NCI-H345 treated with DMSO at 0.1 percent for 48 hours (cell line): ENCODE results near the gene HMSD.

ENCODE experiments used
- DNase-seq: peaks from one replicate; lab custom pipeline; 2025; ENCODE audit not compliant: unreplicated experiment; lab: John Stamatoyannopoulos, UW

HMSD gene

DNA sequence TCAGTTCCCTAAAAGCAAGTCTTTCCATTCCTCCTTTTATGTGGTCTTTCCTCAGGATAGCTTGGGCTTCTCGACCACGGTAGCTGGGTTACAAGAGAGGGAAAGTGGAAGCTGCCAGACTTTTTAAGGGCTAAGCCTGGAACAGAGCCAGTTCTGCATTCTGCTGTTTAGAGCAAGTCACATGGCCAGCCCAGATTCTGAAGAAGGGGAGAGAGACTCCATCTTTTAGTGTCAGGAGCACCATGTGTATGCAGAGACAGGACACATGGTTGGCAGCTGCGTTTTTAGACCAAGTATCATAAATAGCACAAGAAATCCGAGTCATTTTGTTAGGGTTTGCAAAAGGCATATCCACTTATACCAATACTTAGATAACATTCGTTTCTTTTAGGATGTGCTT, 4.7 kb downstream of the HMSD start:
- DNase-seq = no peak

DNA sequence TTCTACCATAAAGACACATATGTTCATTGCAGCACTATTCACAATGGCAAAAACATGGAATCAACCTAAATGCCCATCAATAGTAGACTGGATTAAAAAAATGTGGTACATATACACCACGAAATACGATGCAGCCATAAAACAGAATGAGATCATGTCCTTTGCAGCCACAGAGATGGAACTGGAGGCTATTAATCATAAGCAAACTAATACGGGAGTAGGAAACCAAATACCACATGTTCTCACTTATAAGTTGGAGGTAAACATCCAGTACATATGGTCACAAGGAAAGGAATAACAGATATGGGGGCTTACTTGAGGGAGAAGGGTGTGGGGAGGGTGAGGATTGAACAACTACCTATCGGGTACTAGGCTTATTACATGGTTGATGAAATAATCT, 7.7 kb downstream of the HMSD start:
- DNase-seq = no peak

DNA sequence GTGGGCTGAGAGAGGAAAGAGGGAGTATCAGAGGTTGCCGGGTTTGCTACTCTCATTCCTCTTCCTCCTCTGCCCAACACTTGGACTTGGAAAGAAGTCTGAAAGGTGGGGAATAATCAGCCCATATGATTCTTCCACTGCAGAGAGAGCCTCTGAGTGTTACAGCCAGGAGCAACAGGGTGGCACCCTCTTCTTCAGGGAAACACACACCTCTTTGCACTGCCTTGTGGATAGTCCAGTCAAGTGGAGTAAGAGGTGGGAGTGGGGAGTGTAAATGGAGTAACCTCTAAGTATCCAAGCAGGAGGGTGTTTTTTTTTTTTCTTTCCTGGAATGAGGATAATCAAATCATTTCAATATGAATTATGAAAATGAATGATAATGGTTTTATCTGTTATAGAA, 11.8 kb downstream of the HMSD start:
- no peak for DNase-seq

DNA sequence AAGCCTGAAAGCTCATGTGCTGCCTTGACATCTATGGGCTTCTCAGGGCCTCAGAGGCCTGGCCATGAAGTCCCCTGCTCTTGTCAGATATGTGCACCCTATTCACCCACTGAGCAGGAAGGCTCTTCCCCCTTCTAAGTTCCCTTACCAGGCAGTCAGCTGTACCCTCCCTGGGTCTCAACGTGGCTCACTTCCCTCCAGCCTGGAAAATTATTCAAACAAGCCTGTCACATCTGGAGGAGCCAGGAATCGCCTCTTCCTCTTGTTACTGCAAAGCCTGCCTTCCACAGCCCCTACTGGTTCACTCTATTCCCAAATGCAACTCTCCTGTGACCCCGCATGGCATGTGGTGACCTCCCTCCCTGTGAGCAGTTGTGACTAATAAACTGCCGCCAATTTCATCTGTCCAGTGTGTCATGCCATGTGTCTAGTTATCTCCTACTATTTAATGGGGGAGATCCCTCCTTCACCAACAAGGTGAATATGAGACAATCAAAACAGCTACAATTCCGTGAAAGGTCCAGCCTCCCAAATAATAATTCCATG, 12.4 kb downstream of the HMSD start:
- no peak for DNase-seq

DNA sequence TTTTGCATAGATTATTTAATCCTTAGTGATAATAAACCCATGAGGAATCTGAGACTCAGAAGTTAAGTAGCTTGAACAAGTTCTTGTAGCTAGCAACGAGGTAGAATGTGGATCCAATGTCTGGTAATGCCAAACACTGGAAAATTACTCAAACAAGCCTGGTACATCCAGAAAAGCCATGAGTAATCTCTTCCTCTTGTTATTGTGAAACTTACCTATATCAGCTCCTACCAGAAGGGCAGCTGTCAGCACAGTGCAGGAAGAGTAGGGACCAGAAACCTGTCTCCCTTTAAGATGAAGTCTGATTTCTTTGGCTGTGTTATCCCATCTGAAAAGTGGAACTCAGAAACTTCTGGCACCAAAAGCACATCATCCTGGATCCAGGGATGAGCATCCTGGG, 13.0 kb downstream of the HMSD start:
- no peak for DNase-seq

DNA sequence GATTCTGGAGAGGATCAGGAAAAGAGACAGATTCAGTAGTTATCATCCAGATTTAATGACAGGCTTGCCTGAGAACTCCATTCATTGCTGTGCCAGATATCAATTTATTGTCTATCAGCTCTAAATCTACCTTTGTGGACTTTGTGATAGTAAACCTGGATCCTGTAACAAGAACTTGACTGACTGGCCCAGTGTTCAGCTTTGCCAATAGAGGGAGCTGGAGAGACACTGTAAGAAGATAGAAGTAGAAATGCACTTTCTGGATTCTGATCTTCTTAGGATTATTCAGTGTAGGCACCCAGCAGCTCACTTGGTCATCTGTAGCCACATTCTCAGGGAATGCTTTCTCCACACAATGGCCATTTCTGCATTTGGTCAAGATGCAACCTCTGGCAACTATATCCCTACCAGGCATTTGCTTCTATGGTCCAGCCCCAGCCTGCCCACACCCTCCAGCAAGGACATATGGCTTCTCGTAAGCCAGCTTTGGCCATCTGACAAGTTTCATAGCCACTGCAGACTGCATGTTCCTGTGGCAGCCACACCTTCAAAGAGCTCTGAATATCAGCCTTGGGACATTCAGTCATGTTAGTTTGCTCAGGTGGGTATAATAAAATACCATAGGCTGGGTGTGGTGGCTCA, 14.6 kb downstream of the HMSD start:
- DNase-seq = peak; percentile 10

DNA sequence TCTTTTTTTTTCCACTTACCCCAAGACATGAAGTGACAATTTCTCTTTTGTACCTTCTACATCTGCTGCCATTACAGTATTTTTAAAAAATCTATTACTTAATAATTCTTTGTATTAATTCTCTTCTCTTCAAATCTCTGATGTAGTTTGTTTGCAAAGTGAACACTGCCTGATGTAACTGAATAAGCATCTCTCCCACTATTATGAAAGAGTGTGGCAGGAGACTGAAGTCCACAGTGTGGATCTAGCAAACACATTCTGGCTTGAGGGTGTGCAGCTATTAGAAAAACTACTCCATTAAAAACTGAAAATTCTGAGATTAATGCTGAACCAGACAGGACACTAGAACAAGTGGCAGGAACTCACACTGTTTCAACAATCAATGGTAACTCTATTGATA, 15.8 kb downstream of the HMSD start:
- DNase-seq = no peak

DNA sequence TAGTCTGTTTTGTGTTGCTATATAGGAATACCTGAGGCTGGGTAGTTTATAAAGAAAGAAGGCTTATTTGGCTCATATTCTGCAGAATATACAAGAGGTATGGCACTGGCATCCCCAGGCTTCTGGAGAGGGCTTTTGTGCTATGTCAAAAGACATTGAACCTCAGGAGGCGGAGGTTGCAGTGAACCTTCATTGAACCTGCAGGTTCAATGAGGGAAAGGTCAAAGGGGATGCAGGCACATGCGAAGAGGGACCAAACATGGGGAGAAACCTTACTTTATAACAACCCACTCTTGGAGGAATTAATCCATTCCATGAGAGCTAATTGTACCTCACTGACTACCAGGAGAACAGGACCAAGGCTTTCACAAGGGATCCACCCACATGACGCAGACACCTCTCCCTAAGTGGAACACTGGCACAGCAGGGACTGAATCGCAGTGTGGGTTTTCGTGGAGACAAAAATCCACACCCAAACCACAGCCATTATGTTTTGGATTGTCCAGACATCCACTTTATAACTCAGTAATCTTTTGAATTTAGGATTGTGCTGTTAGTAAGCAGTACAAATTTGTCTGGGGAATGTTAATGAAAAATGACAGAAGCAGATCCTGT, 16.7 kb downstream of the HMSD start:
- no peak for DNase-seq

DNA sequence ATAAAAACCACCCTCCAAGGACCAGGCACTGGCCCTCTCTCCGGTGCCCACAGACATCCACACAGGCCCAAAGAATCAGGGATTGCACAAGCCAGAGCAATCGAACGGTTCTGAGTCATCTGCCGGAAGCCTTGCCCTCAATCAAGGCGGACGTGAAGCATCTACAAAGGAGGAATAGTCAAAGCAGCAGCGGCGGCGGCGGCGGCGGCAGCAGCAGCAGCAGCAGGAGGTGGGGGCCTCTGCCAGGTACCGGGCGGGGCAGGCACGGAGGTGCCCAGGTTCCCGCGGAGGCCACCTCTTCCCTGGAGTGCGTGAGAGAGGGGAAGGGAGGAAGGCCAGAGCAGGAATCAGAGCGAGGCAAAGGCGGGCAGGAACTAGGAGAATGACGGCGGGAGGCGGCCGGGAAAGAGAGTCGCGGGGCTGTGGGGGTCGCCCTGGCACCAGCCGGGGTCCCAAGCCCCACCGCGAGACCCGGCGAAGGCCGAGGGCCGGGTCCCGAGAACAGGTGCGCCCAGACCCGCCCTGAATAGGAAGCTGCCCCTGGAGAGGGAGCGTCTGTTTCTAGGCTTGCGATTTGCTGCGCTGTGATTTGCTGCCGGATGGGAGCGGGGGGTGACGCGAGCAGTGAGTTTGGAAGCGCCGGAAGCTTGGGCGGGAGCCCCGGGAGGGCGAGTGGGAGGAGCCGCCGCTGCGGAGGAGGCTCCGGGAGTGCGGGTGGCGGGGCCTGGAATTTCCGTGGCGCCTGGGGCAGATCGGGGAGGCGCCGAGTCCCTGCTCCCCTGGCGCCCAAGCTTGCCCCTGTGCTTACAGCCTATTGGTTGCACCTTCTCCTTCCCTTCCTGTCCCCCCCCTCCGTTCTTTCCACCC, 21.1 kb downstream of the HMSD start, which contains the start of gene SERPINB8:
TSS of gene SERPINB8 (plus strand) at position 140 of the 867 bp plus-strand sequence. CDS start 8,228 bp downstream, outside the sequence.
- peak; percentile 87 for DNase-seq

DNA sequence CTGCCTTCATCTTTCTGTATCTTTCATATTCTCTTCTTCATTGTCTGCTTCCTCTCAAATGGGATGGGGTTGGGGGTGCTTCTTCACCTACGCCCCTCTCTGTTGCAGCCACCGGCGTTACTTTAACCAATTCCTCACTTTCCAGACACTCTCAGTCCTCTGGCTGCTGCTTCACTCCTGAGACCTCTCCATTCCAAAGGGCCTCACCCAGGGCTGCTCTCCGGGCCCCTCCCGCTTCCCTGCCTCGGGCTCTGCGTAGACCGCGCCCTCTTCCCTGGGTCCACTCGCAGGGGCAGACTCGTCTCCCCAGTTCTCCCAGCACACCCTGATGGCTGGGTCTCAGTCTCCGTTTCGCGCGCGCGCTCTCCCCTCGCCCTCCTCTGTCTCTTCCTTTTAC, 21.7 kb downstream of the HMSD start:
- no peak for DNase-seq

DNA sequence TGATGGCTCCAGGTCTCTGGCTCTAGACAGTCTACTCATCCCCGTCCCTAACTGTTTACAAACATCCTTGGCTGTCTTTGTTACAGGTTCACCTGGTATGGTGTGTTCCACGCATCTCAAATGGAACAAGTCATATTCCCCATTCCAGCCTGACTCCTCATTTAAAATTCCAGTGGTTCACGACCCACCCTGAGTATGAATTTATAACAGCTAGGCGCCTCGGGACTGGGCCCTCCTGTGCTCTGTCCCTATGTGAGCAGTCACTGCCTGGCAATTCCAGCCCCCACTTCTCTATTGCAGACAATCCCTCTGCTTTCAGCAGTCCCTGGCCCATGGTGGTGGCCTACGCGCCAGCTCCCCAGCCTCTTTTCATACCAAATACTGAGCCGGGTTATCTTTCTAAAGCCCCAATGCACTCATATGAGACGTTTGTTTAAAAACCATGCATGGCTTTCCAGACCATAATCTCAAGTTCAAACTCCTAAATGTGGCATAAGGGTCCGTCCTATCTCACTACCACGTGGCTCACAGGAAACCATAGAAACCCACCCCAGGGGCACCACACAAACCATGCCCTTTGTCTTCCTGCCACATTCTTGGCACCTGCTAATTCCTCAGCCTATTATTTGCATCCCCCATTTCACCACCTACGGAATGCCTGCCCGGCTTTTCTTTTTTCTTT, 22.4 kb downstream of the HMSD start:
- no peak for DNase-seq

DNA sequence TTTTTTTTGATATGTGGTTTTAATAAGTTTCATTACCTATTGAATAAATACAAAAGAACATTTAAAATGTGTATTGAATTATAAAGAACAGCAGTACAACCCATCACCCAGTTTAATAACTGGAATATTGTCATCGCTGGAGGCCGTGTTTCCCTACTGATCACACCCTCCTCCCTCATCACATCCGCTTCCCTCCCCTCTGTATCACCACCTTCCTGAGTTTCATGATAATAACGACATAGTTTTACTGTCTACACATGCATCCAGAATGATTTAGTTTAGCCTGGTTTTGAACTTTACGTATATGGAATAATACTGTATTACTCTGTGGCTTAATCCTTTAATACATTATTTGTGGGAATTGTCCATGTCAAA, 22.9 kb downstream of the HMSD start:
- no peak for DNase-seq

DNA sequence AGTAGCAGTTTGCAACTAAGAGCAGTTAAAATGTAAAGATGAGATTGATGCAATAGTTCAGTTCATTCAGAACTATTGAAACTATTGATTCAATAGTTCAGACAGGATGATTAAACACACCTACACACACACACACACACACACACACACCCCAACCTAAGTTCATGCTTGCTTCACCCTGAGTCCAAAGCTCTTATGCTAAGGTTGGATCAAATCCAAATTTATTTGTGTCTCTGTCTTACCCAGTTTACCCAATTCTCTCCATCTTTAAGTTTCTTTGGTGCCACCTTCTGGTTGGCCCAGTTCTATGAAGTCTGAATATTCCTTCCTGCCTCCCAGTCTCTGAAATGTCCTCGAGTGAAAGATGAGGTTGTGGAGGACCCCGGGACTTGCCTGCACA, 25.9 kb downstream of the HMSD start:
- DNase-seq = no peak

DNA sequence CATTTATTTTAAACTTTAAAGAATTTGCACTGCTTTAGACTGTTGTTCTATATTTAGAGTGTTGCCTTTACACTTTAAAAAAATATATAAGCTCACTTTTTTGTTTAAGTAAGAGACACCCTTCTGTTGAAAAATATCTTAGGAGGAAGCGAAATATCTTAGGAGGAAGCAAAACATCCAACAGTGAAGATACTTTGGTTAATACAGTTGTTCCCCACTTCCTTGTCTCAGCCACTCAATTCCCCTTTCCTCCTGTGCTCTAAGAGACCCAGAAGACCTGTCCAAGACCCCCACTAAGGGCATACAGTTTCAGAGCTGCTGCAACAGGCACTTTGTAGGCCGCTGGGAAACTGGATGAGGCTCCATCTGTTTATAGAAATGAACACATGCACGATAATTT, 26.5 kb downstream of the HMSD start:
- no peak for DNase-seq

DNA sequence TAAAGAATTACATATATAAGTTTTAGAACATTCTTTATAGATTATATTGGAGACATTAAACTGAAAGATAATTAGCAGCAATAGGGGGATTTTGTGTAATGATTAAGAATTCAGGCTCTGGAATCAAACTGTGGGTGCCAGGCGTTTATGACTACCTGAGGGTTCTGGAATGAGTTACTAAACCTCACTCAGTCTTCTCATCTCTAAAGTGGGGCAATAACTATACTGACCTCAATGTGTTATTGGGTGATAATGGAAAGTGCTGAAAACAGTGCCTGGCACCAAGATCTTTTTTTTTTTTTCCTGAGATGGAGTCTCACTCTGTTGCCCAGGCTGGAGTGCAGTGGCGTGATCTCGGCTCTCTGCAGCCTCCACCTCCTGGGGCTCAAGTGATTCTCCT, 27.9 kb downstream of the HMSD start:
- no peak for DNase-seq

DNA sequence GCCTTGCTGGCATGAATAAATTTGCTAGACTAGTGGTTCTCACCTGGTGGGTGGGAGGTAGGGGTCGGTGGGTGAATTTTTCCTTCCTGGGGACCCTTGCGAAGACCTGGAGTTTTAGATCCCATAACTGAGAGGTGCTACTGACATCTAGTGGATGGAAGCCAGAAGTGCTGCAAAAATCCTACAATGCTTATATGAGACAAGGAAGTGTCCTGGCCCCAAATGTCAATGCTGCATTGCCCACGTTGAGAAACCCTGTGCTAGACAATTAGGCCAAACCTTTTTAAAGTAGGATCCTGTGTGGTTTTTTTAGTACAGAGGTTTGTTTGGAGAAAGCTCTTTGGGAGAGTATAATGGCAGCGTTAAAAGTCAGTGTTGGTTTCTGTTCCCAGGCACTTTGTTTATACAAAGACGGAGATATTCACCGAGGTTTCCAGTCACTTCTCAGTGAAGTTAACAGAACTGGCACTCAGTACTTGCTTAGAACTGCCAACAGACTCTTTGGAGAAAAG, 30.4 kb downstream of the HMSD start:
- peak; percentile 27 for DNase-seq

DNA sequence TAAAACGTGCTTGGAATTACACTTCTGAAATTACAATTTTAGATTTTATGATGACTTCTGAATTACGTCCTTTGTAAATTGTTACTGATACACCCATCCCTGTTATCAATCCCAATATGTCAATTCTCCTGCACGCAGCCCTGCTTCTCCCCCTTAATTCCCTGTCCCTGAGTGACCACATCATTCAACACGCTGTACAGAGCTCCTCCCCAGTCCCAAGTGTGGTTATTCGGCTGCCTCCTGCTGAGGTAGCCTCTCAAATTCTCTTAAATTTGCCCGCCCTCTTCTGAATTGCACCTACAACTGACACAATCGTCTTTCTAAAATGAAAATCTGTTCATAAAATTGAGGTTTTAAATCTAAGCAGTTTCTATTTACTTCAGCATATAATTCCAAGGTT, 30.9 kb downstream of the HMSD start:
- DNase-seq = no peak

DNA sequence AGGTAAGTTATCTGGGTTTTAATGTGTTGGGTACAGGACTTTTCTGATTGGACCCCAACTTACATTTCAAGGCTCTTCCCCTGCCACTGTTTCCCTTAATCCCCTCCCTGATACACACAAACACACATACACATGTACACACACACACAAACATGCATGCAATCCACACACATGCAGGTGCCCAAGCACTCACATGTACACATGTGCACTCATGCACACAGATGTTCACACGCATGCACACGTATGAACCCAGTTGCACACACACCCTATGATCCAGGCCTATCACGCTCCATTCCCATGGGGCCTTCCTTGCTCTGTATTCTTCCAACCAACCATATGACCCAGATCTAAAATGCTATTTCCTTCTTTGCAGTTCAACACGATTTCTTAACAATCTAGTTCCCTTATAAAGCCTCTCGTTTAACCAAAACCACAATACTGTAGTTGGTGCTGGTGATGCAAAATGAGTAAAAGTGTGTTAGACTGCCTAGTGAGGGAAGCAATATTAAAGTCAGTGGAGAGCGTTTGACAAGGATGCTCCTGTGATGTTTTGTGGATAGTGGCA, 31.9 kb downstream of the HMSD start:
- DNase-seq = no peak

DNA sequence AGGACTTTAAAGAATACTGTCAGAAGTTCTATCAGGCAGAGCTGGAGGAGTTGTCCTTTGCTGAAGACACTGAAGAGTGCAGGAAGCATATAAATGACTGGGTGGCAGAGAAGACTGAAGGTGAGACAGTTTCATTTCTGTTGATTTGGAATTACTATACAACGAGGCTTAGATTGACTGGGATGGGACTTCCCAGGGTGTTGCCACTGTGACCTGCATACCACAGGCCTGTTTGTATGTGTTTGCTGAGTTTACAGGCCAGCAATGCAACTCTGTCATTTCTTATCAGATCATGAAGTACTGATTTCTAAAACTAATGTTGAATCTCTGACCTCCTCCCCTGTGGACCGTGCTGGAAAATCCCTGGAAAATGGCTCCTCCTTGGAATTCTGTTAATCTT, 32.6 kb downstream of the HMSD start:
- no peak for DNase-seq

DNA sequence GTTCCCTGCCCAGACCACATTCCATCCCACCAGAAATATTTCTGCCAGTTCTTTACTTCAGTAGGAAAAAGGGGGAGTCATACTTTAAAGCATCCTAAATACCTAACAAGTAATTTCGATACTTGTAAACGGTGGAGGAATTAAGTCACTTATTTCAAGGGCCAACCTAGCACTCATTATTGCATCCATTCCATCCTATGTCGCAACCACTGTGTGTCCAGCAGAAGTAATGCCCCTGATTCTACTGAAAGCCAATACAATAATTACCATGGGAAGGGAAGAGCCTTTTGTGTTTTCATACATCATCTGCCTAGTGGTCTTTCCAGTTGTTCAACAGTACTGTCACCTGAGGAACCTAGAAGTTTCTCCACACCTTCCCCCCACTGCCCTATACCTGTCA, 33.3 kb downstream of the HMSD start:
- DNase-seq = no peak

DNA sequence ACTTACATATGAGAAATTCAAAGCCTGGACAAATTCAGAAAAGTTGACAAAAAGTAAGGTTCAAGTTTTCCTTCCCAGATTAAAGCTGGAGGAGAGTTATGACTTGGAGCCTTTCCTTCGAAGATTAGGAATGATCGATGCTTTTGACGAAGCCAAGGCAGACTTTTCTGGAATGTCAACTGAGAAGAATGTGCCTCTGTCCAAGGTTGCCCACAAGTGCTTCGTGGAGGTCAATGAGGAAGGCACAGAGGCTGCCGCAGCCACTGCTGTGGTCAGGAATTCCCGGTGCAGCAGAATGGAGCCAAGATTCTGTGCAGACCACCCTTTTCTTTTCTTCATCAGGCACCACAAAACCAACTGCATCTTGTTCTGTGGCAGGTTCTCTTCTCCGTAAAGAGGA, 37.8 kb downstream of the HMSD start:
- no peak for DNase-seq
